ENCODE data around the gene PTPN23.

- no peak for TF ChIP-seq KDM1A (IDR thresholded peaks at IDR 0.05; ENCODE audit: borderline replicate concordance, low read length)
- no peak for TF ChIP-seq MAX (IDR thresholded peaks at IDR 0.05)
- TF ChIP-seq PHF8 (conservative IDR thresholded peaks at IDR 0.05; ENCODE audit: low read depth, low read length): no peak
- TF ChIP-seq CREB1 (IDR thresholded peaks at IDR 0.05): no peak
- TF ChIP-seq POLR2A (IDR thresholded peaks at IDR 0.05; ENCODE audit: control extremely low read depth in 1 of 2, low read depth in 2 of 2, low read length in 2 of 2): no peak
- no peak for TF ChIP-seq ATF3 (IDR thresholded peaks at IDR 0.05; ENCODE audit: insufficient read depth, low read depth, low read length)
These were observed 47.0 kb downstream of the PTPN23 start for GRCh38 chr3:47427866-47428265.
